HEK293 (cell line): ENCODE results near the gene LNPK.

ENCODE experiments used
- CTCF ChIA-PET: fragments of 350-600 bp; formaldehyde crosslinking; extraction: SDS; loops from one replicate; lab custom pipeline; 2021; ENCODE audit warnings: antibody characterized with exemption; lab: Yijun Ruan, JAX
- POLR2A ChIA-PET: fragments of 300-600 bp; formaldehyde crosslinking; extraction: SDS; loops from one replicate; lab custom pipeline; 2020; ENCODE audit warnings: antibody characterized with exemption, inconsistent platforms; lab: Yijun Ruan, JAX
- H3K27ac ChIP-seq: fragments of 200-500 bp; sonication (Bioruptor generic); 2 replicates; pipeline ENCODE4 v1.5.1; 2014; ENCODE audit warnings: low read depth, low read length, control low read depth, inconsistent platforms; ENCODE audit errors: extremely low read depth
- H3K36me3 ChIP-seq, 2 experiments: fragments of 200-500 bp in 1 of 2; sonication (Bioruptor generic) in 1 of 2; 1 replicate in 1 of 2; 2 replicates in 1 of 2; pipeline ENCODE4 v1.5.1; 2014 to 2017; ENCODE audit warnings: inconsistent platforms in 2 of 2, low read length in 2 of 2; ENCODE audit not compliant: control insufficient read depth in 2 of 2, insufficient read depth in 1 of 2
- H3K4me1 ChIP-seq: fragments of 200-500 bp; sonication (Bioruptor generic); 2 replicates; pipeline ENCODE4 v1.5.1; 2014; ENCODE audit warnings: mild to moderate bottlenecking, low read length, inconsistent platforms; ENCODE audit not compliant: control insufficient read depth, insufficient read depth
- H3K4me3 ChIP-seq: 2 replicates; pipeline ENCODE4 v1.5.1; 2011; ENCODE audit warnings: low read depth, mild to moderate bottlenecking, control low read depth, low read length, moderate library complexity
- H3K9me3 ChIP-seq: fragments of 200-500 bp; sonication (Bioruptor generic); 2 replicates; pipeline ENCODE4 v1.5.1; 2014; ENCODE audit warnings: low read depth, low read length, inconsistent platforms; ENCODE audit not compliant: control insufficient read depth, insufficient read depth
- OSR2 ChIP-seq: fragments of 450-650 bp; formaldehyde crosslinking; IDR thresholded peaks from 2 replicates; pipeline ENCODE4 v1.5.1; 2016; ENCODE audit warnings: missing biosample characterization, missing genetic modification characterization
- PATZ1 ChIP-seq: fragments of 450-650 bp; formaldehyde crosslinking; IDR thresholded peaks from 2 replicates; pipeline ENCODE4 v1.5.1; 2016; ENCODE audit warnings: missing biosample characterization, missing genetic modification characterization
- PRDM4 ChIP-seq: fragments of 450-650 bp; formaldehyde crosslinking; IDR thresholded peaks from 2 replicates; pipeline ENCODE4 v1.5.1; 2017; ENCODE audit warnings: missing biosample characterization, missing genetic modification characterization
- SP3 ChIP-seq: fragments of 450-650 bp; formaldehyde crosslinking; IDR thresholded peaks from 2 replicates; pipeline ENCODE4 v1.5.1; 2016; ENCODE audit warnings: missing biosample characterization, missing genetic modification characterization
- TRIM28 ChIP-seq: IDR thresholded peaks from 2 replicates; pipeline ENCODE4 v1.6.1; 2011; ENCODE audit warnings: low read length, control low read depth, borderline replicate concordance
- ZFHX2 ChIP-seq: fragments of 450-650 bp; formaldehyde crosslinking; conservative IDR thresholded peaks from 2 replicates; pipeline ENCODE4 v1.5.1; 2016; ENCODE audit warnings: missing biosample characterization, missing genetic modification characterization
- ZNF10 ChIP-seq: fragments of 450-650 bp; formaldehyde crosslinking; IDR thresholded peaks from 2 replicates; pipeline ENCODE4 v1.5.1; 2017; ENCODE audit warnings: missing biosample characterization, missing genetic modification characterization
- ZNF266 ChIP-seq: fragments of 450-650 bp; formaldehyde crosslinking; IDR thresholded peaks from 2 replicates; pipeline ENCODE4 v1.5.1; 2016; ENCODE audit warnings: missing biosample characterization, missing genetic modification characterization, low read depth
- ZNF280D ChIP-seq: fragments of 450-650 bp; formaldehyde crosslinking; IDR thresholded peaks from 2 replicates; pipeline ENCODE4 v1.5.1; 2016; ENCODE audit warnings: missing biosample characterization, missing genetic modification characterization
- ZNF335 ChIP-seq: fragments of 450-650 bp; formaldehyde crosslinking; conservative IDR thresholded peaks from 2 replicates; pipeline ENCODE4 v1.5.1; 2016; ENCODE audit warnings: missing biosample characterization, missing genetic modification characterization
- ZNF366 ChIP-seq: fragments of 450-650 bp; formaldehyde crosslinking; conservative IDR thresholded peaks from 2 replicates; pipeline ENCODE4 v1.5.1; 2016; ENCODE audit warnings: missing biosample characterization, missing genetic modification characterization
- ZNF394 ChIP-seq: fragments of 450-650 bp; formaldehyde crosslinking; IDR thresholded peaks from 2 replicates; pipeline ENCODE4 v1.5.1; 2016; ENCODE audit warnings: missing biosample characterization, missing genetic modification characterization, mild to moderate bottlenecking, moderate library complexity, borderline replicate concordance
- ZNF398 ChIP-seq: fragments of 450-650 bp; formaldehyde crosslinking; IDR thresholded peaks from 2 replicates; pipeline ENCODE4 v1.5.1; 2017; ENCODE audit warnings: missing biosample characterization, missing genetic modification characterization
- ZNF426 ChIP-seq: fragments of 450-650 bp; formaldehyde crosslinking; IDR thresholded peaks from 2 replicates; pipeline ENCODE4 v1.5.1; 2017; ENCODE audit warnings: missing biosample characterization, missing genetic modification characterization, mild to moderate bottlenecking, inconsistent platforms, moderate library complexity
- ZNF548 ChIP-seq: fragments of 450-650 bp; formaldehyde crosslinking; IDR thresholded peaks from 2 replicates; pipeline ENCODE4 v1.5.1; 2016; ENCODE audit warnings: missing biosample characterization, missing genetic modification characterization
- ZNF600 ChIP-seq: fragments of 450-650 bp; formaldehyde crosslinking; IDR thresholded peaks from 2 replicates; pipeline ENCODE4 v1.5.1; 2016; ENCODE audit warnings: missing biosample characterization, missing genetic modification characterization
- ZNF624 ChIP-seq: fragments of 450-650 bp; formaldehyde crosslinking; IDR thresholded peaks from 2 replicates; pipeline ENCODE4 v1.5.1; 2017; ENCODE audit warnings: missing biosample characterization, missing genetic modification characterization
- ZNF658 ChIP-seq: fragments of 450-650 bp; formaldehyde crosslinking; IDR thresholded peaks from 2 replicates; pipeline ENCODE4; 2016; ENCODE audit warnings: missing biosample characterization, missing genetic modification characterization
- ZNF707 ChIP-seq: fragments of 450-650 bp; formaldehyde crosslinking; IDR thresholded peaks from 2 replicates; pipeline ENCODE4 v1.5.1; 2016; ENCODE audit warnings: missing biosample characterization, missing genetic modification characterization
- ZNF76 ChIP-seq: fragments of 450-650 bp; formaldehyde crosslinking; IDR thresholded peaks from 2 replicates; pipeline ENCODE4; 2016; ENCODE audit warnings: low read depth, missing biosample characterization, missing genetic modification characterization, borderline replicate concordance
- ZNF785 ChIP-seq: fragments of 450-650 bp; formaldehyde crosslinking; IDR thresholded peaks from 2 replicates; pipeline ENCODE4 v1.5.1; 2016; ENCODE audit warnings: missing biosample characterization, missing genetic modification characterization
- TF ChIP-seq, protein P1 (sequence below): fragments of 450-650 bp; formaldehyde crosslinking; IDR thresholded peaks from 2 replicates; pipeline ENCODE4 v1.5.1; 2017; ENCODE audit warnings: missing biosample characterization, missing genetic modification characterization
- TF ChIP-seq, protein P2 (sequence below): fragments of 450-650 bp; formaldehyde crosslinking; IDR thresholded peaks from 2 replicates; pipeline ENCODE4 v1.5.1; 2016; ENCODE audit warnings: missing biosample characterization, missing genetic modification characterization

Gene LNPK

GRCh38 chr2:176009445-176009844 lies 7.4 kb upstream of the LNPK start:
- ChIA-PET POLR2A (no interaction called here), CTCF (no interaction called here)
- no peaks in the 10 kb centered on the region for H3K4me1 ChIP-seq
- H3K27ac ChIP-seq = no peak overlapping the region
- H3K9me3 ChIP-seq = no peaks in the 10 kb centered on the region
- TF ChIP-seq PRDM4 = no peak
- TF ChIP-seq, protein P1, sequence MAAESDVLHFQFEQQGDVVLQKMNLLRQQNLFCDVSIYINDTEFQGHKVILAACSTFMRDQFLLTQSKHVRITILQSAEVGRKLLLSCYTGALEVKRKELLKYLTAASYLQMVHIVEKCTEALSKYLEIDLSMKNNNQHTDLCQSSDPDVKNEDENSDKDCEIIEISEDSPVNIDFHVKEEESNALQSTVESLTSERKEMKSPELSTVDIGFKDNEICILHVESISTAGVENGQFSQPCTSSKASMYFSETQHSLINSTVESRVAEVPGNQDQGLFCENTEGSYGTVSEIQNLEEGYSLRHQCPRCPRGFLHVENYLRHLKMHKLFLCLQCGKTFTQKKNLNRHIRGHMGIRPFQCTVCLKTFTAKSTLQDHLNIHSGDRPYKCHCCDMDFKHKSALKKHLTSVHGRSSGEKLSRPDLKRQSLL (tag by site-specific recombination) = no peak
- TF ChIP-seq, all 188 proteins: peak for 0
- no peaks in the 10 kb centered on the region for H3K36me3 ChIP-seq
- no peak overlapping the region for H3K4me3 ChIP-seq

GRCh38 chr2:176004934-176005333 lies 2.9 kb upstream of the LNPK start:
- Histone ChIP-seq H3K9me3 (no peaks in the 10 kb centered on the region), H3K4me1 (0 out of 2 replicates have a peak, but pooled peaks cover 2% of the 10 kb centered on the region), H3K4me3 (no peak overlapping the region), H3K27ac (no peak overlapping the region), H3K36me3 (no peaks in the 10 kb centered on the region)
- ChIA-PET CTCF (no interaction called here), POLR2A (no interaction called here)
- TF ChIP-seq, protein P2, sequence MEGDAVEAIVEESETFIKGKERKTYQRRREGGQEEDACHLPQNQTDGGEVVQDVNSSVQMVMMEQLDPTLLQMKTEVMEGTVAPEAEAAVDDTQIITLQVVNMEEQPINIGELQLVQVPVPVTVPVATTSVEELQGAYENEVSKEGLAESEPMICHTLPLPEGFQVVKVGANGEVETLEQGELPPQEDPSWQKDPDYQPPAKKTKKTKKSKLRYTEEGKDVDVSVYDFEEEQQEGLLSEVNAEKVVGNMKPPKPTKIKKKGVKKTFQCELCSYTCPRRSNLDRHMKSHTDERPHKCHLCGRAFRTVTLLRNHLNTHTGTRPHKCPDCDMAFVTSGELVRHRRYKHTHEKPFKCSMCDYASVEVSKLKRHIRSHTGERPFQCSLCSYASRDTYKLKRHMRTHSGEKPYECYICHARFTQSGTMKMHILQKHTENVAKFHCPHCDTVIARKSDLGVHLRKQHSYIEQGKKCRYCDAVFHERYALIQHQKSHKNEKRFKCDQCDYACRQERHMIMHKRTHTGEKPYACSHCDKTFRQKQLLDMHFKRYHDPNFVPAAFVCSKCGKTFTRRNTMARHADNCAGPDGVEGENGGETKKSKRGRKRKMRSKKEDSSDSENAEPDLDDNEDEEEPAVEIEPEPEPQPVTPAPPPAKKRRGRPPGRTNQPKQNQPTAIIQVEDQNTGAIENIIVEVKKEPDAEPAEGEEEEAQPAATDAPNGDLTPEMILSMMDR (tag by site-specific recombination) = no peak
- TF ChIP-seq ZFHX2 (0 out of 2 replicates have a peak, but pooled peaks have one; percentile 16), ZNF785 (tag by site-specific recombination) (no peak), ZNF548 (tag by site-specific recombination) (no peak), OSR2 (tag by site-specific recombination) (no peak), ZNF426 (tag by site-specific recombination) (no peak), ZNF398 (tag by site-specific recombination) (peak; percentile 77), ZNF600 (tag by site-specific recombination) (0 out of 2 replicates have a peak, but pooled peaks have one; percentile 24), ZNF707 (tag by site-specific recombination) (no peak), TRIM28 (no peak), ZNF76 (tag by site-specific recombination) (no peak), ZNF335 (no peak), ZNF266 (no peak), SP3 (no peak), ZNF366 (tag by site-specific recombination) (0 out of 2 replicates have a peak, but pooled peaks have one; percentile 13), PATZ1 (tag by site-specific recombination) (no peak), ZNF624 (tag by site-specific recombination) (no peak), ZNF658 (tag by site-specific recombination) (no peak), ZNF394 (no peak), ZNF10 (no peak), ZNF280D (tag by site-specific recombination) (no peak)
